C4-2B (cell line): ENCODE measurements around the gene POLE2.

Source experiments
- CTCF ChIP-seq: fragments of 450-650 bp; conservative IDR thresholded peaks from 2 replicates; pipeline ENCODE4 v1.5.1; 2017; ENCODE audit warnings: mild to moderate bottlenecking
- ZFX ChIP-seq: fragments of 450-650 bp; IDR thresholded peaks from 2 replicates; pipeline ENCODE4 v1.6.1; 2017

GRCh38 chr14:49673586-49673985 lies 14.4 kb downstream of the POLE2 start:
- TF ChIP-seq CTCF, result no peak
- TF ChIP-seq ZFX, result no peak
